GM19043 (cell line): Measurements from ENCODE around the gene TAS2R10.
"Not testable (repeated sequence)": the region's sequence is repeated elsewhere in the genome, so short reads cannot be mapped to it uniquely, and the experiment has no call there.

Source experiments
- ATAC-seq: cut with Tn5 transposase; IDR thresholded peaks from one replicate; pipeline ENCODE4 v1.9.1; 2021; ENCODE audit warnings: low read depth; ENCODE audit not compliant: unreplicated experiment

The TAS2R10 gene

GRCh38 chr12:10826258-10826657 is at the start of gene TAS2R10:
TAS2R10 (minus strand) TSS chr12:10826358; CDS start chr12:10826269, 89 bp downstream.
- no peak for ATAC-seq

- ATAC-seq, result no peak
Observed at GRCh38 chr12:10873378-10873777, 47.2 kb upstream of the TAS2R10 start.

- ATAC-seq, result no peak
Observed at GRCh38 chr12:10867381-10867780, 41.2 kb upstream of the TAS2R10 start.

GRCh38 chr12:10863512-10864218 is 37.5 kb upstream of the TAS2R10 start:
- no peak for ATAC-seq

- no peak for ATAC-seq
Observed at GRCh38 chr12:10861366-10861765, 35.2 kb upstream of the TAS2R10 start.

- ATAC-seq, result no peak
Observed at GRCh38 chr12:10855807-10856206, 29.6 kb upstream of the TAS2R10 start.

- no peak for ATAC-seq
Observed at GRCh38 chr12:10853776-10854175, 27.6 kb upstream of the TAS2R10 start.

GRCh38 chr12:10851243-10851858 is 25.2 kb upstream of the TAS2R10 start:
- no peak for ATAC-seq

- no peak for ATAC-seq
Observed at GRCh38 chr12:10849425-10849878, 23.3 kb upstream of the TAS2R10 start, which contains the start of gene PRR4. PRR4 (minus strand) TSS chr12:10849475; CDS start chr12:10849437, 38 bp downstream.

GRCh38 chr12:10847744-10848143 is 21.6 kb upstream of the TAS2R10 start:
- no peak for ATAC-seq

- ATAC-seq, result no peak
Observed at GRCh38 chr12:10842862-10843261, 16.7 kb upstream of the TAS2R10 start.

- ATAC-seq, result no peak
Observed at GRCh38 chr12:10838461-10838860, 12.3 kb upstream of the TAS2R10 start.

GRCh38 chr12:10829994-10830393 is 3.8 kb upstream of the TAS2R10 start:
- ATAC-seq, result no peak

GRCh38 chr12:10824957-10825356 is 1.2 kb downstream of the TAS2R10 start:
- ATAC-seq, result no peak

GRCh38 chr12:10811883-10812536 is 14.1 kb downstream of the TAS2R10 start:
- ATAC-seq, result no peak

- no peak for ATAC-seq
Observed at GRCh38 chr12:10810068-10810467, 16.1 kb downstream of the TAS2R10 start, which contains the start of gene TAS2R9. TAS2R9 (minus strand) TSS chr12:10810168; CDS start chr12:10810075, 93 bp downstream.

- no peak for ATAC-seq
Observed at GRCh38 chr12:10807186-10807585, 19.0 kb downstream of the TAS2R10 start, which contains the start of gene TAS2R8. TAS2R8 (minus strand) TSS chr12:10807286; CDS start chr12:10806980, 306 bp downstream.

- no peak for ATAC-seq
Observed at GRCh38 chr12:10802587-10802986, 23.6 kb downstream of the TAS2R10 start, which contains the start of gene TAS2R7. TAS2R7 (minus strand) TSS chr12:10802627; CDS start chr12:10802570, 57 bp downstream.

- ATAC-seq, result no peak
Observed at GRCh38 chr12:10801741-10802140, 24.4 kb downstream of the TAS2R10 start.

- no peak for ATAC-seq
Observed at GRCh38 chr12:10794222-10794621, 31.9 kb downstream of the TAS2R10 start.

GRCh38 chr12:10791769-10792168 is 34.4 kb downstream of the TAS2R10 start:
- not testable (repeated sequence) for ATAC-seq
